Measurements from ENCODE around the gene NECTIN4. TPM values are rescaled to one million over a fixed set of nuclear protein-coding genes. Genes with fewer than 3 reads are reported as not detected.

The NECTIN4 gene
- total and polyA plus RNA-seq, 2 of the 13 experiments (the other 11 are each of a cell fraction or from before 2014, with no cell fraction given): 5.9 to 12.4 TPM

DNA sequence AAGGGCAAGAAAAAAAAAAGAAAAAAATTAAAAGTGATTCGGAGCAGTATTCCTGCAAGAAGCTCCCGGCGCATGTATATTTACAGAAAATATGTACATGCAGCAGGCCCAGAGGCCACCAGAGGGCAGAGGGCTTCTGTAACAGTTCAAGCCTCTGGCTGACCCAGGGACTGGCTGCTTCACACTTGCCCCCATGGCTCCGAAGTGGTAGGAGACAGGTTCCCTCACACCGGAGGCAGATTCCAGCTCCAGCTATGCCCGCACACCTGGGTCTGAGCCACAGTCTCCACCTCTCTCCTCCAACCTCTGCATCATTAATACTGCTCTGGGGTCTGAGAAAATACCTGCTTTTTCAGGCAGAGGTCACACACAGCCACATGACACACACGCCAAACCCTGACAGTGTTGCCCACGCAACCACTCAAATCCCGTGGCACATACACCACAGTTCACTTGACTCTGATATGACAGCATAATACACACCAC lies 17.4 kb downstream of the NECTIN4 start (continued):
- TF ChIP-seq, protein P1, sequence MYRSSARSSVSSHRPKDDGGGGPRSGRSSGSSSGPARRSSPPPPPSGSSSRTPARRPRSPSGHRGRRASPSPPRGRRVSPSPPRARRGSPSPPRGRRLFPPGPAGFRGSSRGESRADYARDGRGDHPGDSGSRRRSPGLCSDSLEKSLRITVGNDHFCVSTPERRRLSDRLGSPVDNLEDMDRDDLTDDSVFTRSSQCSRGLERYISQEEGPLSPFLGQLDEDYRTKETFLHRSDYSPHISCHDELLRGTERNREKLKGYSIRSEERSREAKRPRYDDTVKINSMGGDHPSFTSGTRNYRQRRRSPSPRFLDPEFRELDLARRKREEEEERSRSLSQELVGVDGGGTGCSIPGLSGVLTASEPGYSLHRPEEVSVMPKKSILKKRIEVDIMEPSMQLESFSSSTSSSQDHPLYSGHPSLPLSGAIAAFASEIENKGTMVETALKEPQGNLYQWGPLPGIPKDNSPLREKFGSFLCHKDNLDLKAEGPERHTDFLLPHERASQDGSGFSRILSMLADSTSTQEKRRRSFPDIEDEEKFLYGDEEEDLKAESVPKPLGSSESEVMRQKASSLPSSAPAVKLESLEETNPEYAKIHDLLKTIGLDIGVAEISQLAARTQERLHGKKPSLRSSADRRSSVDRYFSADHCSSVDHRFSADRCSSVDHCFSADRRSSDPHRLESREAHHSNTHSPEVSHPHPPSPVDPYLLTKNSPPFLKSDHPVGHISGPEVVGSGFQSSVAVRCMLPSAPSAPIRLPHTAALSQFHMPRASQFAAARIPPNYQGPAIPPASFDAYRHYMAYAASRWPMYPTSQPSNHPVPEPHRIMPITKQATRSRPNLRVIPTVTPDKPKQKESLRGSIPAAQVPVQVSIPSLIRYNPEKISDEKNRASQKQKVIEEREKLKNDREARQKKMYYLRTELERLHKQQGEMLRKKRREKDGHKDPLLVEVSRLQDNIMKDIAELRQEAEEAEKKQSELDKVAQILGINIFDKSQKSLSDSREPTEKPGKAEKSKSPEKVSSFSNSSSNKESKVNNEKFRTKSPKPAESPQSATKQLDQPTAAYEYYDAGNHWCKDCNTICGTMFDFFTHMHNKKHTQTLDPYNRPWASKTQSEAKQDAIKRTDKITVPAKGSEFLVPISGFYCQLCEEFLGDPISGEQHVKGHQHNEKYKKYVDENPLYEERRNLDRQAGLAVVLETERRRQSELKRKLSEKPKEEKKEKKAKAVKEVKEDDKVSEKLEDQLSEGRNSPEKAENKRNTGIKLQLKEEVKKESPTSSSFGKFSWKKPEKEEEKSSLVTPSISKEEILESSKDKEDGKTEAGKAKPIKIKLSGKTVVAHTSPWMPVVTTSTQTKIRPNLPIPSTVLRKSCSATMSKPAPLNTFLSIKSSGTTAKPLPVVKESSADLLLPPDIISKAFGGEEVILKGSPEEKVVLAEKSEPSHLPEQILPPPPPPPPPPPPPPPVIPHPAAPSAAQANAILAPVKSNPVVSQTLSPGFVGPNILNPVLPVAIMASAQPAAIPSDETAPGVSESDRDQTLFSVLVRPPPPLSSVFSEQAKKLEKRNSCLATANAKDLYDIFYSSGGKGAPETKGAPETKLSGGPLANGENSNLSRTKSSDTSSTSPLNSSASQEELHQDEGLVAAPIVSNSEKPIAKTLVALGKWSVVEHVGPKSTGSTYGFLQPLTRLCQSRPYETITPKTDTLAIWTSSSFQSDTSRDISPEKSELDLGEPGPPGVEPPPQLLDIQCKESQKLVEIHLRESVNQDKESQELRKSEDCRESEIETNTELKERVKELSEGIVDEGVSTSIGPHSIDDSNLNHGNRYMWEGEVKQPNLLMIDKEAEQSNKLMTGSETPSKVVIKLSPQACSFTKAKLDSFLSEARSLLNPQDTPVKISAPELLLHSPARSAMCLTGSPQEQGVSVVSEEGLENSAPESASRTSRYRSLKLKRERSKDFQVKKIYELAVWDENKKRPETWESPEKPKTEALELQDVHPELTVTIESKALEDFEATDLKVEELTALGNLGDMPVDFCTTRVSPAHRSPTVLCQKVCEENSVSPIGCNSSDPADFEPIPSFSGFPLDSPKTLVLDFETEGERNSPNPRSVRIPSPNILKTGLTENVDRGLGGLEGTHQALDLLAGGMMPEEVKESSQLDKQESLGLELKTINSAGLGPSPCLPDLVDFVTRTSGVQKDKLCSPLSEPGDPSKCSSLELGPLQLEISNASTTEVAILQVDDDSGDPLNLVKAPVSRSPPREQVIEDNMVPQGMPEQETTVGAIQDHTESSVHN (CRISPR knock-in tag; IDR thresholded peaks at IDR 0.05): 0 out of 2 replicates have a peak, but pooled peaks have one; percentile 68
- no peak for TF ChIP-seq IKZF4 (CRISPR knock-in tag; IDR thresholded peaks at IDR 0.05; ENCODE audit: borderline replicate concordance, low read depth, not compliant biosample characterization)
- no peak for TF ChIP-seq SALL2 (CRISPR knock-in tag; IDR thresholded peaks at IDR 0.05)
- TF ChIP-seq SYNCRIP (IDR thresholded peaks at IDR 0.05; ENCODE audit: insufficient read depth, low read depth, low read length): no peak
- TF ChIP-seq ZSCAN9 (CRISPR knock-in tag; IDR thresholded peaks at IDR 0.05; ENCODE audit: borderline replicate concordance): no peak
- no peak for TF ChIP-seq ZNF282 (IDR thresholded peaks at IDR 0.05; ENCODE audit: partially characterized antibody)
- no peak for TF ChIP-seq EED (CRISPR knock-in tag; IDR thresholded peaks at IDR 0.05)
- TF ChIP-seq, protein P2, sequence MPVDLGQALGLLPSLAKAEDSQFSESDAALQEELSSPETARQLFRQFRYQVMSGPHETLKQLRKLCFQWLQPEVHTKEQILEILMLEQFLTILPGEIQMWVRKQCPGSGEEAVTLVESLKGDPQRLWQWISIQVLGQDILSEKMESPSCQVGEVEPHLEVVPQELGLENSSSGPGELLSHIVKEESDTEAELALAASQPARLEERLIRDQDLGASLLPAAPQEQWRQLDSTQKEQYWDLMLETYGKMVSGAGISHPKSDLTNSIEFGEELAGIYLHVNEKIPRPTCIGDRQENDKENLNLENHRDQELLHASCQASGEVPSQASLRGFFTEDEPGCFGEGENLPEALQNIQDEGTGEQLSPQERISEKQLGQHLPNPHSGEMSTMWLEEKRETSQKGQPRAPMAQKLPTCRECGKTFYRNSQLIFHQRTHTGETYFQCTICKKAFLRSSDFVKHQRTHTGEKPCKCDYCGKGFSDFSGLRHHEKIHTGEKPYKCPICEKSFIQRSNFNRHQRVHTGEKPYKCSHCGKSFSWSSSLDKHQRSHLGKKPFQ (CRISPR knock-in tag; IDR thresholded peaks at IDR 0.05; ENCODE audit: insufficient replicate concordance): peak; percentile 80
- no peak for TF ChIP-seq SNRNP70 (IDR thresholded peaks at IDR 0.05; ENCODE audit: low read depth, low read length)
- TF ChIP-seq, protein P3, sequence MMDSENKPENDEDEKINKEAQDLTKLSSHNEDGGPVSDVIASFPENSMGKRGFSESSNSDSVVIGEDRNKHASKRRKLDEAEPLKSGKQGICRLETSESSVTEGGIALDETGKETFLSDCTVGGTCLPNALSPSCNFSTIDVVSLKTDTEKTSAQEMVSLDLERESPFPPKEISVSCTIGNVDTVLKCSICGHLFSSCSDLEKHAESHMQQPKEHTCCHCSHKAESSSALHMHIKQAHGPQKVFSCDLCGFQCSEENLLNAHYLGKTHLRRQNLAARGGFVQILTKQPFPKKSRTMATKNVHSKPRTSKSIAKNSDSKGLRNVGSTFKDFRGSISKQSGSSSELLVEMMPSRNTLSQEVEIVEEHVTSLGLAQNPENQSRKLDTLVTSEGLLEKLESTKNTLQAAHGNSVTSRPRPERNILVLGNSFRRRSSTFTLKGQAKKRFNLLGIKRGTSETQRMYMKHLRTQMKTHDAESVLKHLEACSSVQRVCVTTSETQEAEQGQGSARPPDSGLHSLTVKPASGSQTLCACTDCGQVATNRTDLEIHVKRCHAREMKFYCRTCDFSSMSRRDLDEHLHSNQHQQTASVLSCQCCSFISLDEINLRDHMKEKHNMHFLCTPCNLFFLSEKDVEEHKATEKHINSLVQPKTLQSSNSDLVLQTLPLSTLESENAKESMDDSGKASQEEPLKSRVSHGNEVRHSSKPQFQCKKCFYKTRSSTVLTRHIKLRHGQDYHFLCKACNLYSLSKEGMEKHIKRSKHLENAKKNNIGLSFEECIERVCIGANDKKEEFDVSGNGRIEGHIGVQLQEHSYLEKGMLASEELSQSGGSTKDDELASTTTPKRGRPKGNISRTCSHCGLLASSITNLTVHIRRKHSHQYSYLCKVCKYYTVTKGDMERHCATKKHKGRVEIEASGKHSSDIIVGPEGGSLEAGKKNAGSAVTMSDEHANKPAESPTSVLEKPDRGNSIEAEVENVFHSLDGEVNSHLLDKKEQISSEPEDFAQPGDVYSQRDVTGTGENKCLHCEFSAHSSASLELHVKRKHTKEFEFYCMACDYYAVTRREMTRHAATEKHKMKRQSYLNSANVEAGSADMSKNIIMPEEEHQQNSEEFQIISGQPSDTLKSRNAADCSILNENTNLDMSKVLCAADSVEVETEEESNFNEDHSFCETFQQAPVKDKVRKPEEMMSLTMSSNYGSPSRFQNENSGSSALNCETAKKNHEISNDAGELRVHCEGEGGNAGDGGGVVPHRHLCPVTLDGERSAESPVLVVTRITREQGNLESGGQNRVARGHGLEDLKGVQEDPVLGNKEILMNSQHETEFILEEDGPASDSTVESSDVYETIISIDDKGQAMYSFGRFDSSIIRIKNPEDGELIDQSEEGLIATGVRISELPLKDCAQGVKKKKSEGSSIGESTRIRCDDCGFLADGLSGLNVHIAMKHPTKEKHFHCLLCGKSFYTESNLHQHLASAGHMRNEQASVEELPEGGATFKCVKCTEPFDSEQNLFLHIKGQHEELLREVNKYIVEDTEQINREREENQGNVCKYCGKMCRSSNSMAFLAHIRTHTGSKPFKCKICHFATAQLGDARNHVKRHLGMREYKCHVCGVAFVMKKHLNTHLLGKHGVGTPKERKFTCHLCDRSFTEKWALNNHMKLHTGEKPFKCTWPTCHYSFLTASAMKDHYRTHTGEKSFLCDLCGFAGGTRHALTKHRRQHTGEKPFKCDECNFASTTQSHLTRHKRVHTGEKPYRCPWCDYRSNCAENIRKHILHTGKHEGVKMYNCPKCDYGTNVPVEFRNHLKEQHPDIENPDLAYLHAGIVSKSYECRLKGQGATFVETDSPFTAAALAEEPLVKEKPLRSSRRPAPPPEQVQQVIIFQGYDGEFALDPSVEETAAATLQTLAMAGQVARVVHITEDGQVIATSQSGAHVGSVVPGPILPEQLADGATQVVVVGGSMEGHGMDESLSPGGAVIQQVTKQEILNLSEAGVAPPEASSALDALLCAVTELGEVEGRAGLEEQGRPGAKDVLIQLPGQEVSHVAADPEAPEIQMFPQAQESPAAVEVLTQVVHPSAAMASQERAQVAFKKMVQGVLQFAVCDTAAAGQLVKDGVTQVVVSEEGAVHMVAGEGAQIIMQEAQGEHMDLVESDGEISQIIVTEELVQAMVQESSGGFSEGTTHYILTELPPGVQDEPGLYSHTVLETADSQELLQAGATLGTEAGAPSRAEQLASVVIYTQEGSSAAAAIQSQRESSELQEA (CRISPR knock-in tag; IDR thresholded peaks at IDR 0.05; ENCODE audit: not compliant biosample characterization): no peak

All from HepG2 (cell line).